Measurements from ENCODE around the gene ARHGEF7.
"Not testable (repeated sequence)": the region's sequence is repeated elsewhere in the genome, so short reads cannot be mapped to it uniquely, and the experiment has no call there.

- TF ChIP-seq CTCF (IDR thresholded peaks at IDR 0.05); ATF2 (CRISPR knock-in tag; IDR thresholded peaks at IDR 0.05; ENCODE audit: borderline replicate concordance, low read depth); FOXJ3 (CRISPR knock-in tag; IDR thresholded peaks at IDR 0.05; ENCODE audit: borderline replicate concordance); USF2 (CRISPR knock-in tag; IDR thresholded peaks at IDR 0.05); ZNF423 (CRISPR knock-in tag; IDR thresholded peaks at IDR 0.05); FOXP4 (CRISPR knock-in tag; IDR thresholded peaks at IDR 0.05); ZNF281 (CRISPR knock-in tag; IDR thresholded peaks at IDR 0.05); MAX (CRISPR knock-in tag; IDR thresholded peaks at IDR 0.05); ZNF416 (CRISPR knock-in tag; IDR thresholded peaks at IDR 0.05); GABPB1 (CRISPR knock-in tag; IDR thresholded peaks at IDR 0.05): not testable (repeated sequence)
Measured at GRCh38 chr13:111071120-111071519, 44.0 kb upstream of the ARHGEF7 start.
